Panc1 (cell line): ENCODE data around the gene IGSF9. TPM values are rescaled to one million over a fixed set of nuclear protein-coding genes. Genes with fewer than 3 reads are reported as not detected.

ENCODE experiments used
- ATAC-seq: fragments of 200-7000 bp; cut with Tn5 transposase; 2 replicates; pipeline ENCODE4 v1.9.1; 2020; ENCODE audit warnings: mild to moderate bottlenecking, moderate library complexity
- BruUV-seq: library from RNA; stranded (reverse); fragments of 400-500 nt; replicated peaks from 2 replicates; lab custom pipeline; 2021; lab: Mats Ljungman, UMichigan
- CTCF ChIA-PET: fragments of 300-600 bp; sonication (Branson Sonifier 250); formaldehyde crosslinking; loops from one replicate; lab custom pipeline; 2022; ENCODE audit warnings: antibody characterized with exemption; lab: Charles Lee
- POLR2A ChIA-PET: fragments of 300-600 bp; sonication (Branson Sonifier 250); formaldehyde crosslinking; loops from one replicate; lab custom pipeline; 2022; ENCODE audit warnings: antibody characterized with exemption; lab: Charles Lee
- DNase-seq: peaks from one replicate; pipeline ENCODE4 v3.0.0-alpha.2; 2010; ENCODE audit warnings: low read depth, low spot score
- H3K27ac ChIP-seq: 2 replicates; pipeline ENCODE4 v1.5.1; 2011; ENCODE audit warnings: mild to moderate bottlenecking, low read length, inconsistent platforms
- H3K27me3 ChIP-seq: fragments of 200-500 bp; sonication (Bioruptor generic); 2 replicates; pipeline ENCODE4 v1.6.0; 2014; ENCODE audit warnings: low read length, inconsistent platforms; ENCODE audit not compliant: control insufficient read depth, insufficient read depth
- H3K36me3 ChIP-seq: fragments of 200-500 bp; sonication (Bioruptor generic); 2 replicates; pipeline ENCODE4 v1.5.1; 2014; ENCODE audit warnings: inconsistent platforms, mild to moderate bottlenecking, low read length, moderate library complexity; ENCODE audit not compliant: control insufficient read depth, insufficient read depth
- H3K4me1 ChIP-seq: 2 replicates; pipeline ENCODE4 v1.5.1; 2011; ENCODE audit warnings: inconsistent platforms, mild to moderate bottlenecking, low read length, moderate library complexity; ENCODE audit not compliant: control insufficient read depth, insufficient read depth
- H3K4me3 ChIP-seq, 2 experiments: 2 replicates each; pipeline ENCODE4 v1.5.1; 2011 to 2012; ENCODE audit warnings: low read depth in 2 of 2, low read length in 2 of 2, mild to moderate bottlenecking in 2 of 2, inconsistent platforms in 1 of 2, moderate library complexity in 1 of 2
- H3K9me3 ChIP-seq: fragments of 200-500 bp; sonication (Bioruptor generic); 2 replicates; pipeline ENCODE4 v1.5.1; 2014; ENCODE audit warnings: low read depth, mild to moderate bottlenecking, inconsistent platforms, low read length, moderate library complexity; ENCODE audit not compliant: control insufficient read depth, insufficient read depth
- POLR2AphosphoS5 ChIP-seq: IDR thresholded peaks from 2 replicates; pipeline ENCODE4 v1.6.1; 2012; ENCODE audit warnings: mild to moderate bottlenecking, low read depth, low read length, moderate library complexity
- SIN3A ChIP-seq: IDR thresholded peaks from 2 replicates; pipeline ENCODE4 v1.6.1; 2012; ENCODE audit warnings: low read depth, mild to moderate bottlenecking, low read length, moderate library complexity, borderline replicate concordance; ENCODE audit not compliant: insufficient read depth
- TCF7L2 ChIP-seq: IDR thresholded peaks from 2 replicates; pipeline ENCODE4 v1.6.1; 2011; ENCODE audit warnings: mild to moderate bottlenecking, low read depth, low read length, inconsistent platforms
- in situ Hi-C: cut with HindIII; loops from 2 replicates; pipeline ENCODE4 v1.10.0; 2016; ENCODE audit warnings: low sequenced_read_pairs, low pct_unique_long_range_greater_than_20kb
- intact Hi-C: fragments of 100-400 bp; cut with micrococcal nuclease; formaldehyde crosslinking; loops from one replicate; pipeline ENCODE4 v1.10.0; 2022; ENCODE audit not compliant: unreplicated experiment
- total RNA-seq: library from RNA; stranded (reverse); gene quantifications from one replicate; pipeline ENCODE4 v1.2.1, GENCODE V29; 2021; ENCODE audit not compliant: unreplicated experiment
- TF ChIP-seq, protein P1 (sequence below): fragments of 450-650 bp; IDR thresholded peaks from 2 replicates; pipeline ENCODE4 v1.5.1; 2017; ENCODE audit warnings: mild to moderate bottlenecking
- TF ChIP-seq, protein P2 (sequence below), 2 experiments: IDR thresholded peaks; 2 replicates each; pipeline ENCODE4 v1.6.1; 2011 to 2012; ENCODE audit warnings: low read depth in 2 of 2, control low read depth in 1 of 2, low read length in 1 of 2, mild to moderate bottlenecking in 1 of 2, moderate library complexity in 1 of 2; ENCODE audit not compliant: insufficient read depth in 1 of 2

The IGSF9 gene
- total RNA-seq, 1 experiment from 2014 or later, result 0.51 TPM

DNA sequence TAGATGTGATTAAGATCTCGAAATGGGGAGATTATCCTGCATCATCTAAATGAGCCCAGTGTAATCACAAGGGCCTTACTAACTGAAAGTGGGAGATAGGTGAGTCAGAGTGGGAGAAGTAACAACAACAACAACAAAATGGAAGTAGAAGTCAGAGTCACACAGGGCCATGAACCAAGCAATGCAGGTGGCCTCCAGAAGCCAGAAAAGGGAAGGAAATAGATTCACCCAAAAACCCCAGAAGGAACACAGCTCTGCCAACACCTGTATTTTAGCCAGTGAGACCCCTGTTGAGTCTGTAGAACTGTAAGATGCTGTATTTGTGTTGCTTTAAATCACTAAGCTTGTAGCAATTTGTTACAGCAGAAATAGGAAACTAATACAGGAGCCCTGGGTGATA is 24.2 kb downstream of the IGSF9 start:
- Histone ChIP-seq H3K27me3 (no peaks in the 10 kb centered on the region), H3K4me3 (no peak overlapping the region), H3K9me3 (no peaks in the 10 kb centered on the region), H3K27ac (peak overlapping the region; percentile 87), H3K36me3 (0 out of 2 replicates have a peak, but pooled peaks cover 5% of the 10 kb centered on the region), H3K4me1 (peaks cover 73% of the 10 kb centered on the region)
- in situ Hi-C loops, result no loop called here
- no TSS peak for BruUV-seq
- no peak for DNase-seq
- ATAC-seq, result no peak
- ChIA-PET POLR2A (no interaction called here), CTCF (no interaction called here)
- intact Hi-C loops, result no loop called here
- no peak for TF ChIP-seq SIN3A
- TF ChIP-seq, protein P1, sequence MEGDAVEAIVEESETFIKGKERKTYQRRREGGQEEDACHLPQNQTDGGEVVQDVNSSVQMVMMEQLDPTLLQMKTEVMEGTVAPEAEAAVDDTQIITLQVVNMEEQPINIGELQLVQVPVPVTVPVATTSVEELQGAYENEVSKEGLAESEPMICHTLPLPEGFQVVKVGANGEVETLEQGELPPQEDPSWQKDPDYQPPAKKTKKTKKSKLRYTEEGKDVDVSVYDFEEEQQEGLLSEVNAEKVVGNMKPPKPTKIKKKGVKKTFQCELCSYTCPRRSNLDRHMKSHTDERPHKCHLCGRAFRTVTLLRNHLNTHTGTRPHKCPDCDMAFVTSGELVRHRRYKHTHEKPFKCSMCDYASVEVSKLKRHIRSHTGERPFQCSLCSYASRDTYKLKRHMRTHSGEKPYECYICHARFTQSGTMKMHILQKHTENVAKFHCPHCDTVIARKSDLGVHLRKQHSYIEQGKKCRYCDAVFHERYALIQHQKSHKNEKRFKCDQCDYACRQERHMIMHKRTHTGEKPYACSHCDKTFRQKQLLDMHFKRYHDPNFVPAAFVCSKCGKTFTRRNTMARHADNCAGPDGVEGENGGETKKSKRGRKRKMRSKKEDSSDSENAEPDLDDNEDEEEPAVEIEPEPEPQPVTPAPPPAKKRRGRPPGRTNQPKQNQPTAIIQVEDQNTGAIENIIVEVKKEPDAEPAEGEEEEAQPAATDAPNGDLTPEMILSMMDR, result no peak
- no peak for TF ChIP-seq POLR2AphosphoS5
- TF ChIP-seq, protein P2, sequence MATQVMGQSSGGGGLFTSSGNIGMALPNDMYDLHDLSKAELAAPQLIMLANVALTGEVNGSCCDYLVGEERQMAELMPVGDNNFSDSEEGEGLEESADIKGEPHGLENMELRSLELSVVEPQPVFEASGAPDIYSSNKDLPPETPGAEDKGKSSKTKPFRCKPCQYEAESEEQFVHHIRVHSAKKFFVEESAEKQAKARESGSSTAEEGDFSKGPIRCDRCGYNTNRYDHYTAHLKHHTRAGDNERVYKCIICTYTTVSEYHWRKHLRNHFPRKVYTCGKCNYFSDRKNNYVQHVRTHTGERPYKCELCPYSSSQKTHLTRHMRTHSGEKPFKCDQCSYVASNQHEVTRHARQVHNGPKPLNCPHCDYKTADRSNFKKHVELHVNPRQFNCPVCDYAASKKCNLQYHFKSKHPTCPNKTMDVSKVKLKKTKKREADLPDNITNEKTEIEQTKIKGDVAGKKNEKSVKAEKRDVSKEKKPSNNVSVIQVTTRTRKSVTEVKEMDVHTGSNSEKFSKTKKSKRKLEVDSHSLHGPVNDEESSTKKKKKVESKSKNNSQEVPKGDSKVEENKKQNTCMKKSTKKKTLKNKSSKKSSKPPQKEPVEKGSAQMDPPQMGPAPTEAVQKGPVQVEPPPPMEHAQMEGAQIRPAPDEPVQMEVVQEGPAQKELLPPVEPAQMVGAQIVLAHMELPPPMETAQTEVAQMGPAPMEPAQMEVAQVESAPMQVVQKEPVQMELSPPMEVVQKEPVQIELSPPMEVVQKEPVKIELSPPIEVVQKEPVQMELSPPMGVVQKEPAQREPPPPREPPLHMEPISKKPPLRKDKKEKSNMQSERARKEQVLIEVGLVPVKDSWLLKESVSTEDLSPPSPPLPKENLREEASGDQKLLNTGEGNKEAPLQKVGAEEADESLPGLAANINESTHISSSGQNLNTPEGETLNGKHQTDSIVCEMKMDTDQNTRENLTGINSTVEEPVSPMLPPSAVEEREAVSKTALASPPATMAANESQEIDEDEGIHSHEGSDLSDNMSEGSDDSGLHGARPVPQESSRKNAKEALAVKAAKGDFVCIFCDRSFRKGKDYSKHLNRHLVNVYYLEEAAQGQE (IDR thresholded peaks at IDR 0.05; ENCODE audit: insufficient read depth in 1 of 2, low read depth in 2 of 2, low read length in 1 of 2), result no peak
- TF ChIP-seq TCF7L2, result no peak

DNA sequence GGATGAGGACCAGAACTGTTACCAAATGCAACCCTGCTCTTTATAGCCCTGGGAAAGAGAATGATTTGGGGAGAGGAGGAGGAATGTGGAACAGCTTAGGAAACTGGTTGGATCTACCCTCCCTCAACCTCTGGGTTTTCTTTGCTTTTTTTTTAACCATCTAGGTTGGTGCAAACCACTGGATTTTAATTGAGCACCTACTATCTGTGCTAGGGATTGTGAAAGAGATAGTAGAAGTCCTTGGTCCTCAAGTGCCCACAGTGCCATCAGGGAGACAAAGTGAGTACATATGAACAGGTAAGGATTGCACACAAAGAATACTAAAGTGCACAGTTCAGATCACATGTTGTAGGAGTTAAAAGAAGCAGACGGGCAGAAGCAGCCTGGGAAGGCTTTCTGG is 24.8 kb downstream of the IGSF9 start:
- Histone ChIP-seq H3K27ac (peak overlapping the region; percentile 87; the same call in 1 of the 2 replicates), H3K9me3 (no peaks in the 10 kb centered on the region), H3K4me3 (no peak overlapping the region), H3K4me1 (peaks cover 74% of the 10 kb centered on the region), H3K27me3 (no peaks in the 10 kb centered on the region), H3K36me3 (0 out of 2 replicates have a peak, but pooled peaks cover 5% of the 10 kb centered on the region)
- TF ChIP-seq TCF7L2, result no peak
- TF ChIP-seq, protein P2 (IDR thresholded peaks at IDR 0.05; ENCODE audit: insufficient read depth in 1 of 2, low read depth in 2 of 2, low read length in 1 of 2), result no peak
- TF ChIP-seq SIN3A, result no peak
- TF ChIP-seq, protein P1, result no peak
- TF ChIP-seq POLR2AphosphoS5, result no peak
- intact Hi-C loops (no loop called here), in situ Hi-C loops (no loop called here)
- POLR2A ChIA-PET, result no interaction called here
- BruUV-seq, result no TSS peak
- CTCF ChIA-PET, result no interaction called here
- DNase-seq (no peak), ATAC-seq (no peak)
